NCI-H345 (cell line): Measurements from ENCODE around the gene SELENOI.
"Not testable (repeated sequence)": the region's sequence is repeated elsewhere in the genome, so short reads cannot be mapped to it uniquely, and the experiment has no call there.

Experiments
- DNase-seq: peaks from one replicate; lab custom pipeline; 2025; lab: John Stamatoyannopoulos, UW

The SELENOI gene

DNA sequence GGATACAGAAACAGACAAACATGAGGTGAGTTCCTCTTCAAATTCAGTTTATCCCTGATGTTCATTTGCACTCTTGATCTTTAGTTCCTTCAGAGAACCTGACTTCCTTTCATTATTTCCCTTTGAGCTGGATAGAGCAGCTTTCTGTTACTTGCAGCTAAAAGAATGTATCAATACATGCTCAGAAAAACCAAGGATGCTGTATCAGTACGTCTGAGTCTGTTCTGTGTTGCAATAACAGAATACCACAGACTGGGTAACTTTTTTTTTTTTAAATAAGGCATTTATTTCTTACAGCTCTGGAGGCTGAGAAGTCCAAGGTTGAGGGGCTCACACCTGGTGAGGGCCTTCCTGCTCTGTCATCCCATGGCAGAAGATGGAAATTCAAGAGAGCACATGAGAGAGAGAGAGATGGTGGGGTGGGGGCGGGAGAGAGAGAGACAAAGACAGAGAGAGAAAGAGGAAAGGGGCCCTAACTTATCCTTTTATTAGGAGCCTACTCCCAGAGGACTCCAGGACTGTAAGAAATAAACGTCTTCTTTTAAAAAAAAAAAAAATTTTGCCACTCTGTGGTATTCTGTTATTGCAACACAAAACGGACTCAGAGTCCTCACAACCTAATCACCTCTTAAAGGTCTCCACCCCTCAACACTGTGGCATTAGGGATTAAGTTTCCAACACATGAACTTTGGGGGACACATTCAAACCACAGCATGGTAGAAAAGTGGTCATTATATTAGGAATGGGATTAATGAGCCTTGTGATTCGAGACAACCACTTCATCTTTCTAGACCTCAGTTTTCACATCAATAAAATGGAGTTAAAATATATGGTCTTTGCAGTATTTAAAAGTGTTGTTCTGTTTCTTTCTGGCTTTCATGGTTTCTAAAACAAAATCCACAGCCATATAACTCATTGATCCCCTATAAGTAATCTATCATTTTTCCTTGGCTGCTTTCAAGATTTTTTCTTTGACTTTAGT, 18.4 kb upstream of the SELENOI start:
- no peak for DNase-seq

DNA sequence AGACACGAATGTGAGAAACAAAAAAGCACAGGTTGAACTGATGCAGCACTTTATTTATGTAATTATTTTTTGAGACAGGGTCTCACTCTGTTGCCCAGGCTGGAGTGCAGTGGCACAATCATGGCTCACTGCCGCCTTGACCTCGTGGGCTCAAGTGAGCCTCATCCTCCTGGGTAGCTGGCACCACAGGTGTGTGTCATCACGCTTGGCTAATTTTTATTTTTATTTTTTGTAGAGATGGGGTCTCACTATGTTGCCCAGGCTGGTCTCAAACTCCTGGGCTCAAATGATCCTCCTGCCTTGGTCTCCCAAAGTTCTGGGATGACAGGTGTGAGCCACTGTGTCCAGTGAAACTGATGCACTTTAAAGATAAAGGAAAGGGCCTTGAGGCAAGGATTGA, 16.9 kb upstream of the SELENOI start:
- not testable (repeated sequence) for DNase-seq

DNA sequence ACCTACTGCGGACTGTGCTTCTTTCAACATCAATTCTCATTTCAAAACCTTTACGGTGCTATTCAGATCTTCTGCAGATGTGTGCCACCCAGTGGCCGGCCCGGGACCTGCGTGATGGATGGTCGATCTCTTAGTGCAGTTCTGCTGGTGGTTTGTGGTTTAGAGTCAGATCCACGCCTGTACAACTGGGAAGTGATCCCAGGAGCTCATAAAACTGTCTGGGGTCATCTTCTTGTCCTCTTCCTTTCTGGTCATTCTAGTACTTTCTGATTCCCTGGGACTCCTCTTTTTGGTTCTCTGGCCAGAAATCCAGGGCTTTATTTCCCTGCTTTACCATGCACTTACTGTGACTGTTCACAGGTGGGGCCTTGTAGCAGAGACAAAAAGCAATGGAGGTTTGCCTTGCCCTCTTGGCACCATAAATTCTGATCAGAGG, 15.8 kb upstream of the SELENOI start:
- peak; percentile 85 for DNase-seq

DNA sequence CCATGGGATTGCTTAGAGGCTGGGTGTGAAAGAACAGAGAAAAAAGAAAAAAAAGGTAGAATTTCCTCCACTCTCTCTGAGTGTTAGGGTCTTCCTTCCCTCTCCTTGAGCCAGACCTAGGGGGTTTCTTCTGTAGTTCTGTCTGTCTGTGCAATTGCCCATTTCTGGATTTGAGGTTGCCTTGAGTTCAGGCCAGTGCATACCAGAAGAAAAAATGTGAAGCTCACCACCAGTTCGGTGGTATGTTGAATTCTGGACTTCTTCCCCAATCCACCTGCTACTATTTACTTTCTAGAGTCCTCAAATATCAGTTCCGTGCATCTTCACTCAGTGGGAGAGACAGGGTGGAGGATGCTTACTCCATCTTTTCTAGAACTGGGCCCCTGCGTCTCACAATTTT, 15.3 kb upstream of the SELENOI start:
- DNase-seq = no peak

DNA sequence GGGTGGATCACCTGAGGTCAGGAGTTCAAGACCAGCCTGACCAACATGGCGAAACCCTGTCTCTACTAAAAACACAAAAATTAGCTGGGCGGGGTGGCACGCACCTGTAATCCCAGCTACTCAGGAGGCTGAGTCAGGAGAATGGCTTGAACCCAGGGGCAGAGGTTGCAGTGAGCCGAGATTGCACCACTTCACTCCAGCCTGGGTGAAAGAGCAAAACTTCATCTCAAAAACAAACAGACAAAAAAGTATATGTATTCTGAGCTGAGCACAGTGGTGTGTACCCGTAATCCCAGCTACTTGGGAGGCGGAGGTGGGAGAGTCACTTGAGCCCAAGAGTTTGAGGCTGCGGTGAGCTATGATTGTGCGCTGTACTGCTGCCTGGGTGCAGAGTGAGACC, 14.6 kb upstream of the SELENOI start:
- not testable (repeated sequence) for DNase-seq

DNA sequence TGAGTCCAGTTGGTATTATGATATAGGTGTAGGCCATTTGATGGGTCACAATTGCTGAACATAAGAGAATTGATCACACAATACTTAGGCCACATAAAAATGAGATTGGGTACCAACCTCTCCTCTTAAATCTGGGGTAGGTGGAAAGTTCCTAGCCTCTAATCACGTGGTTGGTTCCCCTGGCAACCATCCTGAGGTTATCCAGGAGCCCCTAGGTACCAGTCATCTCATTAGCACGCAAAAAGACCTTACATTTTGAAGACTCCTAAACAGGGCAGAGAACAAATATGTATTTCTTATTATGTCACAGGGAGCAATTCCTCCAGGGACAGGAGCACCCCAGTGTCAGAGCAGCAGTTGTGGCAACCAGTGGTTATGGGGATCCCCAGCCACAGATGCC, 12.7 kb upstream of the SELENOI start:
- DNase-seq = no peak

DNA sequence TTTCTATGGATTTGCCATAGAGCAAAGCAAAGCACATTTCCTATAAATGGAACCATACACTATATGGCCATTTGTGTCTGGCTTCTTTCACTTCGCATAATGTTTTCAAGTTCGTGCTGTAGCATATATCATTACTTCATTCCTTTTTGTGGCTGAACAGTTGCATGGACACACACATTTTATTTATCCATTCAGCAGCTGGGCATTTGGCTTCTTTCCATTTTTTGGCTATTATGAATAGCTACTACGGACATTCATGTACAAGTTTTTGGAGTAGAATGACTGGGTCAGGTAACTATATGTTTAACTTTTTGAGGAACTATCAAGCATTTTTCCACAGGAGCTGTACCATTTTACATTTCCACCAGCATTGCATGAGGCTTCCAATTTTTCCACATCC, 10.7 kb upstream of the SELENOI start:
- no peak for DNase-seq

DNA sequence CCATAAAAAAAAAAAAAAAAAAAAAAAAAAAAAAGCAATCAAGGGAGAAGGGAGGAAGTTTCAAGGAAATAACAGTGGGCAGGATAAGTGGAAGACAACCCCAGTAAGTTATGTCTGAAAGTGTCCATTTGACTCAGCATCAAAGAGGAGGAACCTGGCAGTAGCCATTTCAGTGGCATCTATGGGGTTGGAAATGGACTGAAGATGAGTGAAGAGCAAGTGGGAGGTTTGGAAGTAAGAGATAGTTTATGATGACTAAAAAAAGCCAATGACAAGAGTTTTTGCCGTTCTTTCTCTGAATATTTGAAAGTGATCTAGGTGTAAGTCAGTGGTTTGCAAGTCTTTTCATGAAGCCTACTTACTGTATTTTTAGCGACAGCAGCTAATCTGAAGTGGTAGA, 9.2 kb upstream of the SELENOI start:
- DNase-seq = no peak

DNA sequence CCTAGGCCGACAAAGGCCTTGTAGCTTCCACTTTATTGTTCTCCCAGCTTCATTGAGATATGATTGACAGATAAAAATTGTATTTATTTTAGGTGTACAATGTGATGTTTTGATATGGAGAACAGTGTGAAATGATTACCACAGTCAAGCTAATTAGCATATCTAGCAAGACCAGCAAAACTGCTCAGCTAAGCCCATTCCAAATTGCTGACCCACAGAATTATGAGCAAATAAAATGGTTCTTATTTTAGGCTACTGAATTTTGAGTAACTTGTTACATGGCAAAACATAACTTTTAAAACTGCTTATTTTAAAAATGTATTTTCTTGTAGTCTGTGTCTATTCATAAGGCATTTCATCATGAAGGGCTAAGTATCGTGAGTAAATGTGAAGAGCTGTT, 8.6 kb upstream of the SELENOI start:
- no peak for DNase-seq

DNA sequence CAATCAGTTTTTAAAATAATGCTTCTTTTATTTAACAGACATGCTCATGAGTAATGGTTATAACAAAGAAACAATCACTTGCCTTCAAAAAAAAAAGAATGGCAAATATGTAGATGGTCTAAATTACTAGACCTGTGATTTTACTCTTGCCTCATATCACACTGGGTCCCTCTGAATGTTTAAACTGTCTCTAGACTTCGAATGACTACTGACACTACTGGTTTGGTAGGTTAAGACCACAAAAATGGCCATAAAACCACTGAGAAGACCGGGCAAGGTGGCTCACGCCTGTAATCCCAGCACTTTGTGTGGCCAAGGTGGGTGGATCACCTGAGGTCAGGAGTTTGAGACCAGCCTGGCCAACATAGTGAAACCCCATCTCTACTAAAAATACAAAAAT, 5.1 kb upstream of the SELENOI start:
- DNase-seq = no peak

DNA sequence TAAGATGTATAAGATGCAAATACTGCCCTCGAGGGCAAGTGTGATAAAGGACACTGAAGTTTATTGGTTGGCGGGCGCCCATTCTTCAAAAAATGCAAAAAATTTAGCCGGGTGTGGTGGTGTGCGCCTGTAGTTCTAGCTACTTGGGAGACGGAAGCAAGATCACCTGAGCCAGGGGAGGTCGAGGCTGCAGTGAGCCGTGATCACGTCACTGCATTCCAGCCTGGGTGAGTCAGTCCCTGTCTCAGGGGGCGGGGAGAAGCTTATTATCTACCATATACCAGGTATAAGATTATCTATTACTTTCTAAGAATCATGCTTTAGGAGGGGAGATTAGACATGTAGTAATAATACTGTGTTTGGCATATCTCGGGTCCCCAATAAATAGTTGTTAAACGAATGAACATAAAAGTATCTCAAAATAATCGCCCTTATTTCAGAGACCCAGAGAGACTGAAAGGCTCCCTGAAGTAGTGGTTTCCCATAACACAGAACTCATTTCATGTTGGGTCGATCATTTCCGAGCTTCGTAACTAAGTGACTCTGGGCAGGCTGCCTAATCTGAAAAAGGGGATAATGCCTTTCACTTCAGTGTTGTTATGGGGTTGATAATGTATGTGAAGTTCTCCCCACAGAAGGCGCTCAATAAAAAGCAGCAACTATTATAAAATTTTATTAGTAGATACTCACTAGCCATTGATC, 1.2 kb upstream of the SELENOI start:
- DNase-seq = no peak

DNA sequence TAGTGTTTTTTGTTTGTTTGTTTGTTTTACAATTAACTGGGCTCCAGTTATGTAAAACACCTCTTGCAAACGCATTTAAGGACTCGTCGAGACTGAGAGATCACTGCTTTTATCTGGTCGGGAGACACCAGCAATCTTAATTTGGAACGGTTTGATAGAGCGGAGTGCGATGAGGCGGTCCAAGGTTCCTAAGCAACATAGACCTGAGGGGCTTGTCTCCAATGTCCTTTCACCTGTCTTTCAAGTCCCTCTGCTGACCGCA, 729 bp upstream of the SELENOI start:
- no peak for DNase-seq

DNA sequence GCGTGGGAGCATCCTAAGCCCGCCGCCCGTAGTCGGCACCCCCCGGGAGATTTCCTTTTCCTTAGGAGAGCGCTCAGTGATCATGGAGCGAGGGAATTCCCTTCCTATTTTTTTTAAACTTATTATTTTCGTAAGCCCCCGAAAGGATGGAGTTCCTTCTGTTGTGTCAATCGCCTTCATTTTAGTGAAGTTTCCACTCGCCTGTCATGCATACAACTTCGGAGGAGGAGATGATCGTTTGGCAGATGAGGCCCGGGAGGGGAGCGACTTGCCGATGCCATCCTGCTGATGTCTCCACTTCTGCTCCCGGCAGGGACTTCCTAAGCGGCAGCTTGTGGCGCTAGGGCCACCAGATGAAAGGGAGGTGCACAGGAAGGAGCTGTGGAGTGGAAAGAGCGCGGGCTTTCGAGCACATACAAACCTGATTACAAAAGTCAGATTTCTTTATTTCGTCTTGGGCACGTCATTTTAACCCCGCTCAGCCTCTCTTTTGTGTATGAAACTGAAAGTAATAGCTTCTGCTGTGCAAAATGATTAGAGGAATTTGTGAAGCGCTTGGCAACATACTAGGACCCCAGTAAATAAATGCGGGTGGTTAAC, 611 bp downstream of the SELENOI start, which contains the start of gene ADGRF3:
TSS of gene ADGRF3 (minus strand) at position 336 of the 600 bp plus-strand sequence. CDS start 555 bp downstream, outside the sequence.
- peak; percentile 73 for DNase-seq

DNA sequence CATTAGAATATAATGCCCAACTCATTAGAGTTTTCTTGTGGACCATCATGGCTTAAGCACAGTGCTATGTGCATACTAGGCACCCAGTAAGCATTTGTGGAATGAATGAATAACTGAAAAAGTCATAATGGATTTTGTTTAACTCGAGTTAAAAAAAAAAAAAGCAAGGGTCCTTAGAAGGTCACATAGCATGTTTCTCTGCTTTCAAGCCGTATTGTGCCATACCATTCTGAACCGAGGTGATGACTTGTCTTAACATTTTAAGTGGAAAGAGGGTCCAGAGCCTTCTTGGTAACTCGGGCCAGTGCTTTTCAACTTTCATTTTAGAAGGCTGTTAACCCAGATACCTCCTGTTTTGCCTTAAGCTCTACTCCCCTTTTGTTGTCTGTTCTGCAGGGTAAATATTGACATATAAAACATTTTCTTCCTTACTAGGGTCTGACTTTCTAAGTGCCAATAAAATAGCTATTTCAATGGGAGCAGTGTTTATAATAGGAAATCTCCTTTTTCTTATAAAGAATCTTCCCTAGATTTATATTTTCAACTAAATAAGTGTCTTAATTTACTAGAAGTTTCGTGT, 1.4 kb downstream of the SELENOI start:
- DNase-seq = peak; percentile 9

DNA sequence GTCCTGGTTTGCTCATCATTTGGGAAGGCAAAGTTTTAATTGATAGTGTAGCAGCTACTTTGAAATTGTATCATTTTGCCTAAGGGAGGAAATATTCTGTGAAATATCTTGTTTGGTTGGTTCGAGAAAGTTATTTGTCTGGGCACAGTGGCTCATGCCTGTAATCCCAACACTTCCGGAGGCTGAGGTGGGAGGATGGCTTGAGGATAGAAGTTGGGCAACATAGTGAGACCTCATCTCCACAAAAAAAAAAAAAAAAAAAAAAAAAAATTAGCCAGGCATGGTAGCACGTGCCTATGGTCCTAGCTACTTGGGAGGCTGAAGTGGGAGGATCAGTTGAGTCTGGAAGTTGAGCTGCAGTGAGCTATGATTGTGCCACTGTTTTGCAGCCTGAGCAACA, 3.7 kb downstream of the SELENOI start:
- DNase-seq = no peak

DNA sequence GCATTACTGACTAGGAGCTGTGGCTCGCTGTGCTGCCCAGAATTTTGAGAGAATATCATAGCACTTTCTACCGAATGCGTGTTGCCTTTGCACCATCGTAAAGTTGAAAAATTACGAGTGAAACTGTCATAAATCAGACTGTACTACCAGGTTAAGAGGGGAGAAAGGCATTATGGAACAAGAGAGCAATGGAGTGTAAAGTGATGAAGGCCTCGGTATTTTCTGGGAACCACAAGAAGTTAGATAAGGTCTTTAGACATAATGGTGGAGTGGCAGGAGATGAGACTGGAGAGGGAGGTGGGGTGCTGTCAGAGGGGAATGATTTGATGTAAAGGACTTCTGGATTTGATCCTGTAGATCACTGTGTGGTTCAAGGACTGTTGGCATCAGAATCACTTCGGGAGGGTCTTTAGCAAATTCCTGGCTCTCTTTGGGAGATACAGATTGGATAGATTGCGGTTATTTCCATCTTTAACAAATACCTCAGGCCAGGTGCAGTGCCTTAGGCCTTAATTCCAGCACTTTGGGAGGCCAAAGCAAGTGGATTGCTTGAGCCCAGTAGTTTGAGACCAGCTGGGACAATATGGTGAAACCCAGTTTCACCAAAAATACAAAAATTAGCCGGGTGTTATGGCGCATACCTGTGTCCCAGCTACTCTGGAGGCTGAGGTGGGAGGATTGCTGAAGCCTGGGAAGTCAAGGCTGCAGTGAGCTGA, 5.6 kb downstream of the SELENOI start:
- DNase-seq = no peak

DNA sequence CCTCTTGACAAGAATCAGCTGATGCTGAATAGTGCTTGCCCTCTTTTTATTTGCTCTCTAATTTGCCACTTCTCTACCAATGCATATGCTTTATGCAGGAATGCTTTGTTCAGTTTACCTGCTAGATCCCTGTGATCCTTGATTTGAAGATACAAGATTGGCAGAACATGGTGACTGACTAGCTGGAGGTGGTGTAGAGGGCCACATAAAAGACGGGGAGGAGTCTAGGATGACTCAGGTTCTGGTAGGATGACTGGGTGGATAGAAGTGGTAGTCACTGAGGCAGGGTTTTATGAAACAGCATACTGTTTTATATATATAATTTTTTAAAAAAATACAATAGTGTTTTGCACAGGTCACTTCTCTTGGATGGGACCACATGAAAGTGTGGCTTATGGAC, 6.9 kb downstream of the SELENOI start:
- DNase-seq = no peak

DNA sequence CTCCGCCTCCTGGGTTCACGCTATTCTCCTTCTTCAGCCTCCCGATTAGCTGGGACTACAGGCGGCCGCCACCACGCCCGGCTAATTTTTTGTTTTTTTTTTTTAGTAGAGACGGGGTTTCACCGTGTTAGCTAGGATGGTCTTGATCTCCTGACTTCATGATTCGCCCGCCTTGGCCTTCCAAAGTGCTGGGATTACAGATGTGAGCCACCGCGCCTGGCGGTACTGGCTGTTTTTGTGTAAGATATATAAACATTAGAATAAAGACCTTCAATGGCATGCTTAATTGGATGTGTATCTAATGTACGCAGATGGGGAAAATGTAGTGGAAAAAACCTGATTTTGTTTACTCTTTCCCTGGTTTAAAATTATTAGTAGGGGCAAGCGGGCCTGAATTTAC, 8.5 kb downstream of the SELENOI start:
- DNase-seq = not testable (repeated sequence)

DNA sequence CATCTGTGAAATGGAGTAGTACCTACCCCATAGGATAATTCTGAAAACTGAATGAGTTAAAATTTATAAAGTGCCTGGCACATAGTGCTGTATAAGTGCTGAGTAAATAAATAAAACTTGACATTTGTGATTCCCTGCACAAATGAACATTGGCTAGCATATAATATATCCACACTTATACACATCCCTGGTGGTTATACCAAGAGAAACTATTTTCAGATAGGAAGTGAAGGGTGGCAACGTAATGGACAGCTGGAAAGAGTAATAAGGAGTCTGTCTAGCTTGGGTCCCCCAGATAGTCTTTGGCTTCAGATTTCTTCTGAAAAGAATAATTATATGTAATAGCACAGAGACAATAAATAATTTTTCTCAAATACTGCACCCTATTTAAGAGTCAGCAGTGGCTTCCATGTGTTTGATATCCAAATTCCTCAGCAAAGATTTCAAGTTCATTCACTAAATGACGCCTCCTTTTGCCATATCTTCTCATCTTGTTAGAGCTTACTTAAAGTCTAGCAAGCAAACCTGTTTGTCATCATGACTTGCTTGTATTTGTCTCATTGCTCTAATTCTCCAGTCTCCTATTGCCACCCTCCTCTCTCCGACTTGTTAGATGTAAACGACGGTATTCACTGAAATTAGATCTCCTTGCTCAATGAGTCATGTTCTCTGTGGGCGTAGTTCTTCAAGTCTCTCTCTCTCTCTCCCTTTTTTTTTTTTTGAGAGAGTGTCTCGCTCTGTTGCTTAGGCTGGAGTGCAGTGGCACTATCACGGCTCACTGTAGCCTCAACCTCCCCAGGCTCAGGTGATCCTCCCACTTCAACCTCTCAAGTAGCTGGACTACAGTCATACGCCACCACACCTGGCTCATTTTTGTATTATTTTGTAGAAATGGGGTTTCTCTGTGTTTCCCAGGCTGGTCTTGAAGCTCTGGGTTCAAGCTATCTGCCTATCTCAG, 9.4 kb downstream of the SELENOI start:
- DNase-seq = no peak

DNA sequence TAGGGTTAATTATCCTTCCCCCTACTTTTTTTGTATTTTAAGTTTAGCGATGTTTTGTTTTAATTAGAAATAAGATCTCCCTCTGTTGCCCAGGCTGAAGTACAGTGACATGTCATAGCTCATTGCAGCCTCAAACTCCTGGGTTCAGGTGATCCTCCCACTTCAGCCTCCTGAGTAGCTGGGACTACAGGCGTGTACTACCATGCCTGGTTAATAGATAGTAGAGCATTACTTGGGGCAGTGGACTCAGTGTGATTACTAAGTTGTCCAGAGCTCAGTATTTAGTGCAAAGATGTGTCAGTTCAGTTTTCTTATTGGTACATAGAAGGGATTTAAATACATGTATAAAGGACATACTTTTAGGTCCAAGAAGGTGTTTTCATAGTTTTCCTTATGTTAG, 10.2 kb downstream of the SELENOI start:
- DNase-seq = no peak

DNA sequence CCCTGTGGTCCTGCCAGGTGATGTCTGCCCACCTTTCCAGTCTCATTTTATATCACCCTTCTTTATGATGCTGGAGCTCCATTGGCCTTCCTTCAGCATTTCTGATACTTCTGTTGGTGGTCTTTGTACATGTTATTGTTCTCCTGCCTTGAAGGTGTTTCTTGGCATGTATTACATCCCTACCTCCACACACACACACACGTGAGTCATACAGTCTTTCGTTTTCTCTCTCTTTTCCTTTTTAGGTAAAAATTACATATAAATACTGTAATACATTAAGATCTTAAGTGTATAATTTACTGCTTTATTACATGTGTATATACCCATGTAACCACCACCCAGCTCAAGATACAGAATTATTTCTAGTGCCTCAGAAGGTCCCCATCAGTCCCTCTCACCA, 10.8 kb downstream of the SELENOI start:
- no peak for DNase-seq
